HCT116 (cell line): ENCODE measurements around the gene SRRD.

Experiments
- EZH2 ChIP-seq: fragments of 200-600 bp; sonication (generic); IDR thresholded peaks from 2 replicates; pipeline ENCODE4 v1.6.1; 2017; ENCODE audit warnings: antibody characterized with exemption, mixed run types
- FOSL1 ChIP-seq: IDR thresholded peaks from 2 replicates; pipeline ENCODE4 v1.6.1; 2012; ENCODE audit warnings: low read depth
- POLR2A ChIP-seq: IDR thresholded peaks from 2 replicates; pipeline ENCODE4 v1.7.0; 2011; ENCODE audit warnings: borderline replicate concordance; ENCODE audit not compliant: insufficient read depth, insufficient read length; ENCODE audit errors: extremely low read depth
- RAD21 ChIP-seq: IDR thresholded peaks from 2 replicates; pipeline ENCODE4 v1.6.1; 2012; ENCODE audit warnings: low read depth, mild to moderate bottlenecking
- SP1 ChIP-seq: IDR thresholded peaks from 2 replicates; pipeline ENCODE4 v1.6.1; 2012; ENCODE audit warnings: low read depth
- SRF ChIP-seq: IDR thresholded peaks from 2 replicates; pipeline ENCODE4 v1.6.1; 2012; ENCODE audit warnings: low read depth
- ZNF274 ChIP-seq: fragments of 200-500 bp; sonication (Bioruptor generic); IDR thresholded peaks from 2 replicates; pipeline ENCODE4 v1.6.1; 2014; ENCODE audit warnings: mild to moderate bottlenecking, low read depth, low read length, inconsistent platforms
- TF ChIP-seq, protein P1 (sequence below), 3 experiments: fragments of 200-600 bp in 1 of 3; sonication (generic) in 1 of 3; IDR thresholded peaks in 2 of 3; conservative IDR thresholded peaks in 1 of 3; 2 replicates each; pipeline ENCODE4 v1.5.1; 2012 to 2017; ENCODE audit warnings: low read depth in 2 of 3, low read length in 2 of 3, antibody characterized with exemption in 1 of 3, borderline replicate concordance in 1 of 3, control low read depth in 1 of 3, mild to moderate bottlenecking in 1 of 3, mixed read lengths in 1 of 3, mixed run types in 1 of 3, moderate library complexity in 1 of 3; ENCODE audit not compliant: insufficient read depth in 1 of 3

DNA sequence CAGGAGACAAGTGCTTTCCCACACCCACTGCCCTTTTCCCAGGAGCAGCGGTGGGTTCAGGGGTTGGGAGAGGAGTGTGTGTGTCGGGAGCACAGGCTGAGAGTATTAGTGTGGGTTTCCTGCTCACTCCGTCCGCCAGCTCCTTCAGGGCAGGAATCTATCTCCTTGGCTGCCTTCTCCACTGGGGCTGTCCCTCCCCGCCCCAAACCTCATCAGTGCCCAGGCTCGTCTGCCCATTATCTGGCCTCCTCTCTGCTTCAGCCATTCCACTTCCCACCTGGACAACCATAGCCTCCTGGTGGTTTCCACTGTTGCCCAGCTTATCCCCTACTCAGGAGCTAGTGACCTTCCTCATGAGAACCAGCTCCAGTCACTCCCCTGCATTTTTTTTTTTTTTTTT is 34.7 kb upstream of the SRRD start:
- TF ChIP-seq, protein P1, sequence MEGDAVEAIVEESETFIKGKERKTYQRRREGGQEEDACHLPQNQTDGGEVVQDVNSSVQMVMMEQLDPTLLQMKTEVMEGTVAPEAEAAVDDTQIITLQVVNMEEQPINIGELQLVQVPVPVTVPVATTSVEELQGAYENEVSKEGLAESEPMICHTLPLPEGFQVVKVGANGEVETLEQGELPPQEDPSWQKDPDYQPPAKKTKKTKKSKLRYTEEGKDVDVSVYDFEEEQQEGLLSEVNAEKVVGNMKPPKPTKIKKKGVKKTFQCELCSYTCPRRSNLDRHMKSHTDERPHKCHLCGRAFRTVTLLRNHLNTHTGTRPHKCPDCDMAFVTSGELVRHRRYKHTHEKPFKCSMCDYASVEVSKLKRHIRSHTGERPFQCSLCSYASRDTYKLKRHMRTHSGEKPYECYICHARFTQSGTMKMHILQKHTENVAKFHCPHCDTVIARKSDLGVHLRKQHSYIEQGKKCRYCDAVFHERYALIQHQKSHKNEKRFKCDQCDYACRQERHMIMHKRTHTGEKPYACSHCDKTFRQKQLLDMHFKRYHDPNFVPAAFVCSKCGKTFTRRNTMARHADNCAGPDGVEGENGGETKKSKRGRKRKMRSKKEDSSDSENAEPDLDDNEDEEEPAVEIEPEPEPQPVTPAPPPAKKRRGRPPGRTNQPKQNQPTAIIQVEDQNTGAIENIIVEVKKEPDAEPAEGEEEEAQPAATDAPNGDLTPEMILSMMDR (IDR thresholded peaks at IDR 0.05 in 2 of 3, conservative IDR thresholded peaks at IDR 0.05 in 1 of 3; ENCODE audit: borderline replicate concordance in 1 of 3, insufficient read depth in 1 of 3, low read depth in 2 of 3, low read length in 2 of 3) = no peak
- TF ChIP-seq EZH2 (no peak), RAD21 (no peak), ZNF274 (no peak), SRF (no peak), FOSL1 (no peak), POLR2A (no peak), SP1 (no peak)
